ENCODE results near the gene CHORDC1. TPM values are rescaled to one million over a fixed set of nuclear protein-coding genes. Genes with fewer than 3 reads are reported as not detected.
A peak's percentile ranks its signal among the peaks of the same experiment; 100 is the strongest.
"Not testable (repeated sequence)": the region's sequence is repeated elsewhere in the genome, so short reads cannot be mapped to it uniquely, and the experiment has no call there.

The CHORDC1 gene
- 10 to 100 TPM; 66.4 to 90.6 TPM for total RNA-seq

GRCh38 chr11:90222459-90223247 is at the start of gene CHORDC1:
Gene CHORDC1 (minus strand): TSS chr11:90223049. CDS start chr11:90222954, 95 bp downstream.
- peaks cover 41% of the 10 kb centered on the region for H3K4me1 Mint-ChIP-seq

DNA sequence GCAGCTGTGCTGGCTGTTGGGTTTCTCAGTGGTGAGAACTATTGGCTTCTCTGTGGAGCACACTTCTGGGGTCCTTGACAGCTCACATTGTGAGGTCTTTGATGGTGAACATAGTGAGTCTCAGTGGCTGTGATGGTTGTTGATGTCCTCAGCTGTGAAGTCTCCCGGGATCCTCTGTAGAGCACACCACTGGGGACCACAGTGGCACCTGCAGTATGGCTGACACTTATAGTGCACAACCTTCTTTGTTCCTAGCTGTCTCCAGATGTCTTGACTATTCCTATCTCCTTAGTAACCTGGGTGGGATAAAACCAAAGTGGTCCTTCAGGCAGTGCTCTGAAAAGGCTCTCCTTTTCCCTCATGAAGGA is 34.3 kb upstream of the CHORDC1 start:
- CTCF ChIA-PET, result no interaction called here
- Mint-ChIP-seq H3K4me3 (no peak overlapping the region), H3K9me3 (ENCODE audit: low read depth) (no peaks in the 10 kb centered on the region), H3K4me1 (peaks cover 5% of the 10 kb centered on the region), H3K36me3 (no peaks in the 10 kb centered on the region), H3K27ac (no peak overlapping the region), H3K27me3 (no peaks in the 10 kb centered on the region)
- DNase-seq (no peak), ATAC-seq (no peak)

More at GRCh38 chr11:90222459-90223247, at the start of gene CHORDC1:
- DNase-seq (peak; percentile 96), ATAC-seq (peak; percentile 91)
- peak within 1 kb of the TSS; percentile 89 for H3K4me3 Mint-ChIP-seq
- H3K36me3 Mint-ChIP-seq, result peaks cover 24% of the 10 kb centered on the region
- H3K27me3 Mint-ChIP-seq, result no peaks in the 10 kb centered on the region
- H3K9me3 Mint-ChIP-seq (ENCODE audit: low read depth), result no peaks in the 10 kb centered on the region
- peak within 1 kb of the TSS; percentile 94 for H3K27ac Mint-ChIP-seq
- CTCF ChIA-PET, result interaction anchor here (0.9 to 1.0 kb wide), 2 partner anchors 8 to 12 kb away, joined by 3 read pairs; no protein-coding TSS in a partner anchor

DNA sequence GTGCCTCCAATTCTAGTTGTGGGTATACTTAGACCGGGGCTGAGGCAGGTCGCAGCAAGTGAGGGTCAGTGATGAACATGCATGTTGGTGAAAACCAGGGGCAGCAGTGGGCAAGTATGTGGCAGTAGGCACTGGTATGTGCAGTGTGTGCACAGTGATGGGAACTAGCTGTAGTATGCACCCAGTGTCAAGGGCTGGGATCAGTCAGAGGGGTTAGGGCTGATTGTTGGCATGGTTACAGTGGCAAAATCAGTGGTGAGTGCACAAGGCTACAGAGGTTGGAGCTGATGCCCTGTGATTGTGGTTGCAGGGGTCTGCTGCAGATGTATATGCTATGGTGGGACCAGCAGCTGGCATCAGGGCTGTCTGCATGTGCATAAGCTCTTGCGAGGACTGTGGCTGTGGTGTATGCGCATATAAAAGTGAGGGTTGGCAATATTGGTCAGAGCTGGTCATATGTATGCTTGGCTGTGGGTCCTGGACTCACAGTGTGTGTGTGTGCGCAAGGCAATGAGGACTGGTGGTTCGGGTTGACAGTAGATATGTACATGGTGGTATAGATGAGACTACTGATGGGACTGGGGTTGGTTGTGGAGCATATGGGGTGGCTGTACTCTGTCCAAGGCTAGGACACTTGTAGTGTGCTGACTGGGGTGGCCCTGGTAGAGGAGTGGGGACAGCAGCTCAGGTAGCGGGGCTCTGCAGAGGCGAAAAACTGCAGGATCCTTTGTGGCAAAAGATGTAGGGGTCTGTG is 33.7 kb upstream of the CHORDC1 start:
- H3K27ac Mint-ChIP-seq, result no peak overlapping the region
- H3K4me1 Mint-ChIP-seq, result peaks cover 6% of the 10 kb centered on the region
- no peak for DNase-seq
- H3K9me3 Mint-ChIP-seq (ENCODE audit: low read depth), result no peaks in the 10 kb centered on the region
- ATAC-seq, result no peak
- H3K4me3 Mint-ChIP-seq, result no peak overlapping the region
- no peaks in the 10 kb centered on the region for H3K27me3 Mint-ChIP-seq
- no peaks in the 10 kb centered on the region for H3K36me3 Mint-ChIP-seq
- CTCF ChIA-PET, result interaction anchor here (1.3 kb wide), 1 partner anchor 37 kb away, joined by 3 read pairs; no protein-coding TSS in a partner anchor

DNA sequence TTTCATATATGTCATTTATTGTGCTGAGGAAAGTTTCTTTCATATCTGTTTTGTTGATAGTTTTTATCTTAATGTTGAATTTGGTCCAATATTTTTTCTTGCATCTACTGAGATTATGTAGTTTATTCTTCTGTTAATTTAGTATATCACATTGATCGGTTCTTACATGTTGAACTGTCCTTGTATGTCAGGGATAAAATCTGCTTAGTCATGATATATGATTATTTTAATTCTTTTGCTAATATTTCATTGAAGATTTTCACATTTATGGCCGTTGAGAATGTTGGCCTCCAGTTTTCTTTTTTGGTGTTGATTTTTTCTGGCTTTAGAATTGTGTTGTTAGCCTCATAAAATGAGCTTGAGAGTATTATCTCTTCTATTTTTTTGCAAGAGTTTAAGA is 31.2 kb upstream of the CHORDC1 start:
- Mint-ChIP-seq H3K27ac (no peak overlapping the region), H3K4me1 (peaks cover 12% of the 10 kb centered on the region), H3K4me3 (no peak overlapping the region), H3K9me3 (ENCODE audit: low read depth) (no peaks in the 10 kb centered on the region), H3K36me3 (no peaks in the 10 kb centered on the region), H3K27me3 (no peaks in the 10 kb centered on the region)
- ATAC-seq (no peak), DNase-seq (no peak)
- CTCF ChIA-PET, result no interaction called here

- CTCF ChIA-PET, result no interaction called here
- H3K27ac Mint-ChIP-seq, result no peak overlapping the region
- peaks cover 12% of the 10 kb centered on the region for H3K4me1 Mint-ChIP-seq
- DNase-seq, result no peak
- H3K9me3 Mint-ChIP-seq (ENCODE audit: low read depth), result no peaks in the 10 kb centered on the region
- ATAC-seq, result no peak
- no peak overlapping the region for H3K4me3 Mint-ChIP-seq
- H3K27me3 Mint-ChIP-seq, result no peaks in the 10 kb centered on the region
- no peaks in the 10 kb centered on the region for H3K36me3 Mint-ChIP-seq
These were observed 29.2 kb upstream of the CHORDC1 start for GRCh38 chr11:90252053-90252452.

DNA sequence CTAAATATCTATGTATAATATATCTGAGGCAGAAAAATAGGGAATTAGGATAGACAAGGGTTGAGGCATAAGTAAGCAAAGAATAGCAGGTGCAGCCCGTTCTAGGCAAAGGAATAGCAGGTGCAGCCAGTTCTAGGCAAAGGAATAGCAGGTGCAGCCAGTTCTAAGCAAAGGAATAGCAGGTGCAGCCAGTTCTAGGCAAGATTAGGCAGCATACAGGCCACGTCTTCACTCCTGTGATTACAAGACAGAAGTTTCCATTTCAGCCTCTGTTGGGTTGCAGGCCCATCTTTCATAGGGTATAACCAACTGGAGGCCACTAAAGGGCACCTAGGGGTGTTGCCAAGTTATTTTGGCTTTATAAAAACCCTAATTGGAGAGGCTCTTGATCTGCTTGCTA is 28.8 kb upstream of the CHORDC1 start:
- no peaks in the 10 kb centered on the region for H3K36me3 Mint-ChIP-seq
- no peaks in the 10 kb centered on the region for H3K9me3 Mint-ChIP-seq (ENCODE audit: low read depth)
- ATAC-seq, result no peak
- H3K4me3 Mint-ChIP-seq, result no peak overlapping the region
- no peak overlapping the region for H3K27ac Mint-ChIP-seq
- H3K27me3 Mint-ChIP-seq, result no peaks in the 10 kb centered on the region
- H3K4me1 Mint-ChIP-seq, result peaks cover 12% of the 10 kb centered on the region
- CTCF ChIA-PET, result no interaction called here
- DNase-seq, result no peak

DNA sequence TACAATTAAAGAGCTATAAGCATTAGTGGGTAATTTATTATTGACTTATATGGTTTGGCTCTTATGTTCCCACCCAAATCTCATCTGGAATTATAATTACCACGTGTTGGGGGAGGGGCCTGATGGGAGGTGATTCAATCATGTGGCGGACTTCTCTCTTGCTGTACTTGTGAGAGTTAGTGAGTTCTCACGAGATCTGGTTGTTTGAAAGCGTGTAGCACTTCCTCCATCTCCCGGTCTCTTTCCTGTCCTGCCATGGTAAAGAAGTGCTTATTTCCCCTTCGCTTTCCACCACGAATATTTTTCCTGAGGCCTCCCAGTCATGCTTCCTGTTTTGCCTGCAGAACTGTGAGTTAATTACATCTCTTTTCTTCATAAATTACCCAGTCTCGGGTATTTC is 28.1 kb upstream of the CHORDC1 start:
- CTCF ChIA-PET, result interaction anchor here (0.7 kb wide), 1 partner anchor 35 kb away, joined by 4 read pairs; no protein-coding TSS in a partner anchor
- DNase-seq (no peak), ATAC-seq (peak; percentile 27)
- H3K9me3 Mint-ChIP-seq (ENCODE audit: low read depth), result no peaks in the 10 kb centered on the region
- H3K4me3 Mint-ChIP-seq, result peak overlapping the region; percentile 72
- H3K27me3 Mint-ChIP-seq, result peaks cover 3% of the 10 kb centered on the region
- peaks cover 12% of the 10 kb centered on the region for H3K4me1 Mint-ChIP-seq
- no peaks in the 10 kb centered on the region for H3K36me3 Mint-ChIP-seq
- peak overlapping the region; percentile 58 for H3K27ac Mint-ChIP-seq

GRCh38 chr11:90246468-90246867 is 23.6 kb upstream of the CHORDC1 start:
- Mint-ChIP-seq H3K36me3 (no peaks in the 10 kb centered on the region), H3K9me3 (ENCODE audit: low read depth) (no peaks in the 10 kb centered on the region), H3K4me3 (no peak overlapping the region), H3K27ac (no peak overlapping the region), H3K27me3 (peaks cover 18% of the 10 kb centered on the region), H3K4me1 (peaks cover 6% of the 10 kb centered on the region)
- no peak for ATAC-seq
- CTCF ChIA-PET, result interaction anchor here (0.7 kb wide), 1 partner anchor 42 kb away, joined by 3 read pairs; no protein-coding TSS in a partner anchor
- DNase-seq, result no peak

DNA sequence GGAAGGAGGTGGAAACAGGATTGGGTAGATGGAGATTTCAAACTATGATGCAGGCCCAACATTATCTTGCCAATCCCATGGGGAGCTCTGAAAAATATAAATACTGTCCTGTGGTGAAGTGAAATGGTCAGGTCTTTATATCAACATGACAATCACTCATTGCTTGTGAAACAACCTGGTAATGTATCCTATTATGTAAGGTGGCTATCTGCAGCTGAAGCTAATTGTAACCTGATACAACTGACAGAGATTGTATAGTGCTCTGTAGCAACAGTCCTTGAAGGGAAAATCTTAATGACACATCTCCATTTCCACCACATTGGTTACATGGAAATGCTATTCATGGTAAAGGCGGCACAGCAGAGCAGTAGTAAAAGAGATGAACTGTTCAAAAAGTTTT is 20.7 kb upstream of the CHORDC1 start:
- ATAC-seq, result no peak
- Mint-ChIP-seq H3K36me3 (no peaks in the 10 kb centered on the region), H3K27me3 (peaks cover 27% of the 10 kb centered on the region), H3K4me1 (no peaks in the 10 kb centered on the region), H3K4me3 (no peak overlapping the region), H3K27ac (no peak overlapping the region), H3K9me3 (ENCODE audit: low read depth) (no peaks in the 10 kb centered on the region)
- CTCF ChIA-PET, result no interaction called here
- no peak for DNase-seq

DNA sequence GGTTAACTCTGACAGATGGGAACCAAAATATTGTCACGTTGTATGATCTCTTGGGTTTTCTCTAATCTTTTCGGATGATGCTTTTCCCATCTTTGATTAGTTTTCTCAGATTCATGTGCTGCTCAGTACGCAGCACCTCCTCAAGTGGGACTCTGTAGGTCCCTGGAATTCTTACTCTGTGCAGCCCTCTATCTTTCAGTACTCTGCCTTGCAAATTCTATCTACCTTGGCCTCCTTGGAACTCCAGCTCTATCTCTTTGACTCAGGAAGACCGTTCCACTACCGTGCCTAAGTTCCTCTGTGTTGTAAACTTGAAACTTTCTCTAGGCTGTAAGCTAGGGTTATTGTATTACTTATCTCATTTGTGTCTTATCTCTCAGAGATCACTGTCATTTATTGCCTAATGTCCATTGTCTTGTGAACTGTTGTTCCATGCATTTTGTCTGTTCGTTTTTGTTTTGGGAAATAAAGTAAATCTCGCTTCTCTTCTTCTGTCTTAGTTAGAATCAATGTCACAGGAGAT is 20.1 kb upstream of the CHORDC1 start:
- Mint-ChIP-seq H3K9me3 (ENCODE audit: low read depth) (no peaks in the 10 kb centered on the region), H3K27ac (no peak overlapping the region), H3K36me3 (no peaks in the 10 kb centered on the region), H3K4me1 (no peaks in the 10 kb centered on the region), H3K27me3 (peaks cover 27% of the 10 kb centered on the region), H3K4me3 (no peak overlapping the region)
- CTCF ChIA-PET, result no interaction called here
- ATAC-seq (no peak), DNase-seq (no peak)

DNA sequence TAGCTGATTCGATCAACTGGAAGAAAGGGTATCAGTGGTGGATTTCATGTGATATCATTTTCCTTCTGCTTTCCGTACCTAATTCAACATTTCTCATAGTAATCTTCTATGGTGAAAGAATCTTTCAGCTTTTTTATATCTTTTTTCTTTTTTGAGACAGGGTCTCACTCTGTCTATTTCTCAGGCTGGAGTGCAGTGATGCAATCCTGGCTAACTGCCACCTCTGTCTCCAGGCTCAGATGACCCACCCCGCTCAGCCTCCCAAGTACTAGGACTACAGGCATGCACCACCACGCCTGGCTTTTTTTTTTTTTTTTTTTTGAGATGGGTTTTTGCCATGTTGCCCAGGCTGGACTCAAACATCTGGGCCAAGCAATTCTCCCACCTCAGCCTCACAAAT is 18.6 kb upstream of the CHORDC1 start:
- H3K4me1 Mint-ChIP-seq, result no peaks in the 10 kb centered on the region
- peaks cover 30% of the 10 kb centered on the region for H3K27me3 Mint-ChIP-seq
- no peaks in the 10 kb centered on the region for H3K36me3 Mint-ChIP-seq
- DNase-seq, result no peak
- no peak overlapping the region for H3K27ac Mint-ChIP-seq
- CTCF ChIA-PET, result no interaction called here
- H3K4me3 Mint-ChIP-seq, result no peak overlapping the region
- no peaks in the 10 kb centered on the region for H3K9me3 Mint-ChIP-seq (ENCODE audit: low read depth)
- no peak for ATAC-seq

DNA sequence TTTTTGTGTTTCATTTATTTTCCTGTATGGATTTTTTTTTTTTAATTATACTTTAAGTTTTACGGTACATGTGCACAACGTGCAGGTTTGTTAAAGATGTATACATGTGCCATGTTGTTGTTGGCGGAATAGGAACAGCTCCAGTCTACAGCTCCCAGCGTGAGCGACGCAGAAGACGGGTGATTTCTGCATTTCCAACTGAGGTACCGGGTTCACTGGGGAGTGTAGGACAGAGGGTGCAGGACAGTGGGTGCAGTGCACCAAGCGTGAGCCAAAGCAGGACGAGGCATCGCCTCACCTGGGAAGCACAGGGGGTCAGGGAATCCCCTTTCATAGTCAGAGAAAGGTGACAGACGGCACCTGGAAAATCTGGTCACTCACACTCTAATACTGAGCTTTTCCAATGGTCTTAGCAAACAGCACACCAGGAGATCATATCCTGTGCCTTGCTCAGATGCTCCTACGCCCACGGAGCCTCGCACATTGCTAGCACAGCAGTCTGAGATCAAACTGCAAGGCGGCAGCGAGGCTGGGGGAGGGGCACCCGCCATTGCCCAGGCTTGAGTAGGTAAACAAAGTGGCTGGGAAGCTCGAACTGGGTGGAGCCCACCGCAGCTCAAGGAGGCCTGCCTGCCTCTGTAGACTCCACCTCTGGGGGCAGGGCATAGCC is 17.3 kb upstream of the CHORDC1 start:
- DNase-seq; H3K27ac Mint-ChIP-seq; H3K4me1 Mint-ChIP-seq; H3K36me3 Mint-ChIP-seq; CTCF ChIA-PET; H3K9me3 Mint-ChIP-seq (ENCODE audit: low read depth); H3K4me3 Mint-ChIP-seq; ATAC-seq: not testable (repeated sequence)
- H3K27me3 Mint-ChIP-seq, result peaks cover 34% of the 10 kb centered on the region

DNA sequence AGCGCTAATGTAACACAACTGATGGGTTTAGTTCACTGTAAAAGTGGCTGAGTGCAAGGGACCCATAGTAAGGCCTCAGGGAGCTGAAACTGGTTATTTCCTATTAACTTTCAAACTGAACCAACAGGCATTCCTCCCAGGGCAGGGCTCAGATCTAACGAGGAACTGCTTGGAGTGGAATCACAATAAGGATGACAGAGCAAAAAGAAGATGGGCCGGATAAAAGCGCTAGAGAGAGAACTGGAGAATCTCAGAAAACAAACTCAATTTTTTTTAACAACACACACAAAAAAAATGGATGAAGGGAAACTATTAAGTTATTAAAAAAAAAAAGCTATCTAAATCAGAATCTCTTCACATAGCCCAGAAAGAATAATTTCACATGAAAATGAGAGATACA is 14.2 kb upstream of the CHORDC1 start:
- CTCF ChIA-PET, result no interaction called here
- Mint-ChIP-seq H3K4me1 (no peaks in the 10 kb centered on the region), H3K9me3 (ENCODE audit: low read depth) (no peaks in the 10 kb centered on the region), H3K27me3 (peaks cover 24% of the 10 kb centered on the region), H3K27ac (no peak overlapping the region), H3K36me3 (no peaks in the 10 kb centered on the region), H3K4me3 (no peak overlapping the region)
- DNase-seq (no peak), ATAC-seq (no peak)
